COLO829 (cell line): ENCODE results near the gene EXOSC5.
"Not testable (repeated sequence)": the region's sequence is repeated elsewhere in the genome, so short reads cannot be mapped to it uniquely, and the experiment has no call there.

Source experiments
- DNase-seq: peaks from one replicate; pipeline ENCODE4 v3.0.0; 2012; ENCODE audit warnings: low spot score

The EXOSC5 gene

DNA sequence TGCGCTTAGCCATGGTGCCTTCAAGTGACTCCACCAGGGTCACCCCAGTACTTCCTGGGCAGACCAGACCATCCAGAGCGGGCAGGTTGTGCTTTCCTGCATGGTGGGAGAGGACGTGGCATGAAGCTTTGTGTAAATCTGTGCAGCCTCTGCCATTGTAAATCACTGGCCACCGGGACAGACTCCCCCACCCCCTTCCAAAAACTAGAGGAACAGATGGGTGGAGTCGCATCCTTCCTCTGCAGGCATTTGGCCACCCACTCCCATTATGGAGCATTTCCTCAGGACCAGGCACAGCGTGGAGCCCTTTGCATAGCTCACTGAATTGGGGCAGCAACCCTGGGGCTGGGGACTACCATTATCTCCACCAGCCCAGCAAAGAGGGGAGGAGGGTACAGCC lies 8.6 kb upstream of the EXOSC5 start:
- no peak for DNase-seq

DNA sequence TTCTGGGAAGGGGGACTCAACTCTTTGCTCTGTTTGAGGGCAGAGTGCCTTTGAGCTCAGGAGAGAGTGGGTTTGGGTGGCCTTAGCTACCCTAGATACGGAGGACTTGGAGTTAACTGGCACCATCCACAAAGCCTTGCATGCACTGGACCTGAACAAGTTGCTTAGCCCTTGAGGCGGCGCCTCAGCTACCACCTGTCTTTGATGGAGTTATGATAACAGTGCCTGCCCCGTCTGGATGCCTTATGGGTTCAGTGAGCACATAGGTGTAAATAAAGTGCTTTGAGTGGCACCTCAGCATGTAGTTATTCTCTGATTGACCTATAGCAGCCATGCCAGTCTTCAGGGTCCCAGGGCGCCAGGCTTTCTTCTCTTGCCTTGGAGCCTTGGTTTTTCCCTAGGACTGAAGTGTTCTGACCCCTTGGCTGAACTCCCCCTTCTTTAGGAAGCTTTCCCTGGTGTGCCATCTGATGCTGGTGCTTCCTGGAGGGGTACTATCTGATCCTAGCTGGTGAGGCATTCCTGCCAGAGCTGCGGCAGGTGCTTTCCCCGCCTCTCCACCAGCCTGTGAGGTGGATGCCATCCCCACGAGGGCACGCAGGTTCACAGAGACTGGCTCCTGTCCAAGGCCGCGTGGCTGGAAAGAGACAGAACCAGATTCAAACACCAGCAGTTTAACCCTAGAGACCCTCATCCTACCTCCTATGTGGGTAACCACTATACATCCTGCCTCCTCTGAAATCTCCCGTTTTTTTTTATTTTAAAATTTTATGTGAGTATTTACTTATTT lies 6.2 kb upstream of the EXOSC5 start:
- DNase-seq: no peak

GRCh38 chr19:41402010-41402409 lies 4.9 kb upstream of the EXOSC5 start:
- no peak for DNase-seq

DNA sequence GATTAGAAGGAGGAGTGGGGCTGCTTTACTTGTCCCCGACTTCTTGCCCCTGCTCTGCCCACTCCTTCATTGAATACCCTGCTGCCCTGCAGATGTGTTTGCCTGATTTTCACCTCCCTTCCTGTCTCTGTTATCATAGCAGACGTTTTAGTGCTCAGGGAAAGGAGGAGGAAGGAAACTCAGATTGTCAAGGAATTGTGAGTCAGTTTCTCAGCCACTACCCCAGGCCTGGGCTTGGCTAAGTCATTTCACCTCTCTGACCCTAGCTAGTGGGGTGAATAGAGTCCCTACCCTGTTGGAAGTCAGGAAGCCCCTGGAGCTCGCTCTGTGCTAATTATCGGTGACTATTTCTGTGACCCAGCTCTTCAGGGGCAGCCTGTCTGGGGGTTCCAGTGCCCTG lies 4.3 kb upstream of the EXOSC5 start:
- DNase-seq: no peak

DNA sequence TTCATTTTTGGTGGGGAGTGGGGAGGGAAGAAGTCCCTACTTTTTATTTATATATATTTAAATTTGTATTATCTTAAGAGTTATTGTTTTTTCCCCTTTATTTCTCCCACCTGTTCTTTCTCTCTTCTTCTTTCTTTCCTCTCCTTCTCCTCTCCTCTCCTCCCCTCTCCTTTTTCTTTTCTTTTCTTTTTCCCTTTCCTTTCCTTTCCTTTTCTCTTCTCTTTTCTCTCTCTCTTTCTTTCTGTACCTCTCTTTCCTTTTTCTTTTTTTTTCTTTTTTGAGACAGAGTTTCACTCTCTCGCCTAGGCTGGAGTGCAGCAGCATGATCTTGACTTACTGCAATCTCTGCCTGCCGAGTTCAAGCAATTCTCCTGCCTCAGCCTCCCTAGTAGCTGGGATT lies 2.4 kb upstream of the EXOSC5 start:
- DNase-seq: no peak

GRCh38 chr19:41399091-41399490 lies 1.9 kb upstream of the EXOSC5 start:
- DNase-seq: no peak

DNA sequence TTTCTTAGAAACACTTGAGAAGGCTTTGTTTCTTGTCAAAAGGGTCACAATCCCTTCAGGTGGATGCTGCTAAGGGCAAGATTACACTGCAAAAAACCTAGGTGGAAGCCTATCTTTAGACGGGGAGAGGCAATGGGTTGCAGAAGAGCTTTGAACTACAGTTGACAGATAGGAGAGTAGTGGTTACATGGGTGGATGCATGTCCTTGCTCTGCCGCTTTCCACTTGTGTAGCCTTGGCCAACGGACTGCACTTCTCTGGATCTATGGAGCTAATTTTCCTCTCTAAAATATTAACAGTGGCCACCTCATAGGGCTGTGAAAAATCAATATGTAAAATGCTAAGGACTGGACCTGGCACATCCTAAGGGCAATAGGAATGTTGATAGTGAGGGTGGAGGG lies 1.4 kb upstream of the EXOSC5 start:
- DNase-seq: no peak

DNA sequence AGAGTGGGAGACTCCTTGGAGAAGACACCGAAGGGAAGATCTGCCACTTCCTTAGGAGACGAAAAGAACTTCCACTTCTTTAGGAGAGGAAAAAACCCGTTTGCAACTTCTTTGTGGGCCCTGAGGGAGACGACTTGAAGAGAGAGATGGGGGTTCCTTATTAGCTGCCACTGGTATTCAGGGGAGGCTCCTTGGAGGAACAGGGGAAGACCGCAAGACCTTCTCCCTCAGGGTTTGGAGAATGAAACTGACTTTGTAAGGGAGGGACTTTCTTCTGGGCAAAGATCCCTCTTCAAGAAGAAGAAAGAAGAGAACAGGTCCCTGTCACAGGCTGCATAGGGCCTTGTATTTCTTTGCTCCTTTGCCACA lies 875 bp upstream of the EXOSC5 start:
- no peak for DNase-seq

GRCh38 chr19:41395355-41395754 lies 1.8 kb downstream of the EXOSC5 start:
- DNase-seq: no peak

DNA sequence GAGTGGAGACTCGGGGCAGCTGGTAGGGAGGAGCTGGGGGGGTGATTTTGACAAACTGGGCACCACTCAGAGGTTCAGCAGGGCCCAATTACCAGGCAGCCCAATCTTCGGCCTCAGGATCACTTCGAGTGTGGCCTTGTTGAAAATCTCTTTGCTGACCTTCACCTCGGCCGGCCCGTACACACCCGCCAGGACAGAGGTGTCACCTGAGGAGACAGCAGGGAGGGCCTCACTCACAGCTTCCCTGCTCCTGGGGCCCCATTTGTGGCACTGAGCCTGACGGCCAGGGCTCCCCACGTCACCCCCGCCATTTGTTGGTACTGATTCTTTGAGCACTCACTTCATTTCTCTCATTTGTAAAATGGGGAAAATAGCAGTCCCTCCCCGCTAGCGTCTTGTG lies 4.4 kb downstream of the EXOSC5 start:
- no peak for DNase-seq

DNA sequence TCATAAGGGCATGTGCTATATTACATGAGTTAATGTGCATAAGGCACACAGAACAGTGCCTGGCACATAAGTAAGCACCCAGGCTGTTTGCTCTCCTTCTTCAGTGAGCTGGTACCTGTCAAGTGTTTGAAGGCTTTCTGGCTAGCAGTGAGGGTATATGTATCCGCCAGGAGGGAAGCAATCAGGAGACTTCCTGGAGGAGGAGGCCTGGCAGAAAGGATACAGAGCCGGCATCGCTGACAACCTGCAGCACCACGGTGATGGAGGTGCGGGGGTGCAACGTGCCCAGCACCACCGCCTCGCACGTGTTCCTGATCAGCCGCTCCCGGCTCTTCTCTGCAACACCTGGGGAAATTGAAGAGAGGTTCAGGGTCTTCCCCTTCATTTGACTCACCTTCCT lies 5.5 kb downstream of the EXOSC5 start:
- no peak for DNase-seq

- DNase-seq: no peak
Observed at GRCh38 chr19:41386442-41386841, 10.7 kb downstream of the EXOSC5 start.

GRCh38 chr19:41384351-41384750 lies 12.8 kb downstream of the EXOSC5 start:
- DNase-seq: no peak

DNA sequence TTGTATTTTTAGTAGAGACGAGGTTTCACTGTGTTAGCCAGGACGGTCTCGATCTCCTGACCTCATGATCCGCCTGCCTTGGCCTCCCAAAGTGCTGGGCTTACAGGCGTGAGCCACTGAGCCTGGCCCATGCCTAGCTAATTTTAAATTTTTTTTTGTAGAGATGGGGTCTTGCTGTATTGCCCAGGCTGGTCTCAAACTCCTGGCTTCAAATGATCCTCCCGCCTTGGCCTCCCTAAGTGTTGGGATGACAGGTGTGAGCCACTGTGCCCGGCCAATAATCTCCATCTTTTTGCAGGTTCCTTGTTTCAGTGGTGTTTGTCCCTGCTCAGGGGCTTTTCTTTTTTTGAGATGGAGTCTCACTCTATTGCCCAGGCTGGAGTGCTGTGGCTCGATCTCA lies 15.6 kb downstream of the EXOSC5 start:
- not testable (repeated sequence) for DNase-seq

DNA sequence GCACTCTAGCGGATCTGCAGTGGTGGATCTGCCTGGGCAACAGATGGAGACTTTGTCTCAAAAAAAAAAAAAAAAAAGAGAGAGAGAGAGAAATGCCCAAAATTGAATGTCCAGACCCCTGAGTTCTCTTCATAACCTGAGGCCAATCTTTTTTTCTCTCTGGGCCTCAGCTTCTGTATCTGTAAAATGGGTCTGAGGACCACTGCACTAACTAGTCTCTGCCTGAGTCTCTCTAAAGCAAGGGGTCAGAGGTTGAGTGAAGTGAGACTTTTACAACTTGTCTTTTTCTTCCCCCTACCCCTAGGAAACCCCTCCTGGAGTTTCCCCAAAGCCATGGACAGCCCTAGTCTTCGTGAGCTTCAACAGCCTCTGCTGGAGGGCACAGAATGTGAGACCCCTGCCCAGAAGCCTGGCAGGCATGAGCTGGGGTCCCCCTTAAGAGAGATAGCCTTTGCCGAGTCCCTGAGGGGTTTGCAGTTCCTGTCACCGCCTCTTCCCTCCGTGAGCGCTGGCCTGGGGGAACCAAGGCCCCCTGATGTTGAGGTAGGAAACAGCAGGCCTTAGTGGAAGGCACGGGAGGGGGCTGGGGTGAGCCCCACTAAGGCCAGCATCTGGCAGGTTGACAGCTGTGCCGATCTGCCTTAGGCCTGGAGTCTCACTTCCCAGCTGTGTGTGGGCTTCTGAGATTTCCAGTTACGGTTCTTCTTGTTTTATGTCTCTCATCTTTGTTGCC lies 19.0 kb downstream of the EXOSC5 start:
- no peak for DNase-seq

DNA sequence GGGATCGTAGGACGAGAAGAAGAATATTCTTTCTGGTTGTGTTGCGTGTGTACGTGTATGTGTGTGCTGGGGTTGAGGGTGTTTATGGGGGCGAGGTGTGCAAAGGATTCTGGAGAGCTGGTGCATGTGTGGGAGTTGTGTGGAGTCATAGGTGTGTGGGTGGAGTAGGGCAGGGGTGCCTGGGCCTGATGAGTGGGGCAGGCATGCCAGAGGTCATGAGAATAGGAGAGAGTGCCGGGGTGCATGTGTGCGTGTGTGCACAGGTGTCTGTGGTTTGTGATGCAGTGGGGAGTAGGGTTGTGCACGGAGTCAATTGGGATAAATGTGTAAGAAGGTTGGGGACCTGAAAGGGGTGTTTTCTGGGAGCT lies 20.2 kb downstream of the EXOSC5 start:
- no peak for DNase-seq

GRCh38 chr19:41376241-41376997 lies 20.7 kb downstream of the EXOSC5 start, which contains the start of gene TMEM91:
Gene TMEM91 (plus strand): TSS chr19:41376533. CDS start chr19:41378310, 1,777 bp downstream.
- DNase-seq: no peak

GRCh38 chr19:41373993-41374392 lies 23.2 kb downstream of the EXOSC5 start:
- no peak for DNase-seq

DNA sequence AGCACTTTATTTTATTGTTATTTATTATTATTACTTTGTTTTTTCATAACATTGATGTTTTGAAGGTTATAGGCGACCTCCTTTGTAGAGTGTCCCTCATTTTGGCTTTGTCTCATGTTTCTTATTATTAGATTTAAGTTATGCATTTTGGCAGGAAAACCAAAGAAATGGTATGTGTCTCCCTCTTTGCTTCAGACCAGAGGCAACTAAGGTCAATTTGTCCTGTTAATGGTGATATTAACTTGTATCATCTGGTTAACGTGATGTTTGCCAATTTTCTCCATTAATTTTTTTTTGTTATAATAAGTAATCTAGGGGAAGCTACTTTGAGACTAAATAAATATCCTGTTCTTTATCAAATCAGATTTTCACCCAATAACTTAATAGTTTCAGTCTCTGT lies 24.7 kb downstream of the EXOSC5 start:
- no peak for DNase-seq

DNA sequence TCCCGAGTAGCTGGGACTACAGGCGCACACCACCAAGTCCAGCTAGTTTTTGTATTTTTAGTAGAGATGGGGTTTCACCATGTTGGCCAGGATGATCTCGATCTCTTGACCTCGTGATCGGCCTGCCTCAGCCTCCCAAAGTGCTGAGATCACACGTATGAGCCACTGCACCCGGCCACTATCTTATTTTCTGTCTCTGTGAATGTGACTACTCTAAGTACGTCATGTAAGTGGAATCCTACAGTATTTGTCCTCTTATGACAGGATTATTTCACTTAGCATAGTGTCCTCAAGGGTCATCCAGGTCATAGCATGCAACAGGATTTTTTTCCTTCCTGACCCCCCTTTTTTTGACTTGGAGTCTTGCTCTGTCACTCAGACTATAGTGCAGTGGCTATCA lies 25.6 kb downstream of the EXOSC5 start:
- no peak for DNase-seq

GRCh38 chr19:41371119-41371518 lies 26.0 kb downstream of the EXOSC5 start:
- not testable (repeated sequence) for DNase-seq

DNA sequence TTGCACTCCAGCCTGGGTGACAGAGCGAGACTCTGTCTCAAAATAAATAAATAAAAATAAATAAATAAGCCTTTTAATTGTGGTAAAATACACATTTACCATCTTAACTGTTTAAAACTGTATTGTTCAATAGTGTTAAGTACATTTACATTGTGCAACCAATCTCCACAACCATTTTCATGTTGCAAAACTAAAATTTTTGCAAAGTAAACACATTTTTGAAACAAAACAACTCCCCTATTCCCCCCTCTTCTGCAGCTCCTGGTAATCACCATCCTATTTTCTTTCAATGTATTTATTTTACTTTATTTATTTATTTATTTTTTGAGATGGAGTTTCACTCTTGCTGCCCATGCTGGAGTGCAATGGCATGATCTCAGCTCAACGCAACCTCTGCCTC lies 27.4 kb downstream of the EXOSC5 start:
- no peak for DNase-seq

- DNase-seq: no peak
Observed at GRCh38 chr19:41367848-41368301, 29.3 kb downstream of the EXOSC5 start.
